Measurements from ENCODE around the gene SYNE4. TPM values are rescaled to one million over a fixed set of nuclear protein-coding genes. Genes with fewer than 3 reads are reported as not detected.

The SYNE4 gene
- total and polyA plus RNA-seq, 2 donors (not counting 1 experiment from before 2014, with no cell fraction given) = 0.12 to 0.17 TPM

DNA sequence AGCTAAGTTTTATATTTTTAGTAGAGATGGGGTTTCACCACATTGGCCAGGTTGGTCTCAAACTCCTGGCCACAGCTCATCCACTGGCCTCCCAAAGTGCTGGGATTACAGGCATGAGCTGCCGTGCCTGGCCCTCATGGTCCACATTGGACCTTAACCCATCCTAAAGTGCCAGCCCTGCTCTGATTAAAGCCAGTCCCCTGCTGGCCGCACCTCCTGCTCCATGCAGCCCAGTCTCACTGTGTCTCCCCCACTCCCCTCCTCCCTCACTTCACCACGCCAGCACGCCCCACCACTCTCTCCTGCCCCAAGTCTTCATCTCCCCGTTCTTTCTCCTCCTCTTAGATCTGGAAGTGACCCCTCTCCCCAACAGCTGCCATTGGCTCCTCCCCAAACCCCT, 30.3 kb downstream of the SYNE4 start:
- TF ChIP-seq EZH2 (IDR thresholded peaks at IDR 0.05; ENCODE audit: low read length, missing control alignments) = no peak
- TF ChIP-seq, protein P1, sequence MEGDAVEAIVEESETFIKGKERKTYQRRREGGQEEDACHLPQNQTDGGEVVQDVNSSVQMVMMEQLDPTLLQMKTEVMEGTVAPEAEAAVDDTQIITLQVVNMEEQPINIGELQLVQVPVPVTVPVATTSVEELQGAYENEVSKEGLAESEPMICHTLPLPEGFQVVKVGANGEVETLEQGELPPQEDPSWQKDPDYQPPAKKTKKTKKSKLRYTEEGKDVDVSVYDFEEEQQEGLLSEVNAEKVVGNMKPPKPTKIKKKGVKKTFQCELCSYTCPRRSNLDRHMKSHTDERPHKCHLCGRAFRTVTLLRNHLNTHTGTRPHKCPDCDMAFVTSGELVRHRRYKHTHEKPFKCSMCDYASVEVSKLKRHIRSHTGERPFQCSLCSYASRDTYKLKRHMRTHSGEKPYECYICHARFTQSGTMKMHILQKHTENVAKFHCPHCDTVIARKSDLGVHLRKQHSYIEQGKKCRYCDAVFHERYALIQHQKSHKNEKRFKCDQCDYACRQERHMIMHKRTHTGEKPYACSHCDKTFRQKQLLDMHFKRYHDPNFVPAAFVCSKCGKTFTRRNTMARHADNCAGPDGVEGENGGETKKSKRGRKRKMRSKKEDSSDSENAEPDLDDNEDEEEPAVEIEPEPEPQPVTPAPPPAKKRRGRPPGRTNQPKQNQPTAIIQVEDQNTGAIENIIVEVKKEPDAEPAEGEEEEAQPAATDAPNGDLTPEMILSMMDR (conservative IDR thresholded peaks at IDR 0.05 in 1 of 2, IDR thresholded peaks at IDR 0.05 in 1 of 2; ENCODE audit: low read depth in 1 of 2, low read length in 2 of 2) = no peak
- no peaks in the 10 kb centered on the region for H3K27me3 ChIP-seq (ENCODE audit: control insufficient read depth, insufficient read depth, low read length)

DNA sequence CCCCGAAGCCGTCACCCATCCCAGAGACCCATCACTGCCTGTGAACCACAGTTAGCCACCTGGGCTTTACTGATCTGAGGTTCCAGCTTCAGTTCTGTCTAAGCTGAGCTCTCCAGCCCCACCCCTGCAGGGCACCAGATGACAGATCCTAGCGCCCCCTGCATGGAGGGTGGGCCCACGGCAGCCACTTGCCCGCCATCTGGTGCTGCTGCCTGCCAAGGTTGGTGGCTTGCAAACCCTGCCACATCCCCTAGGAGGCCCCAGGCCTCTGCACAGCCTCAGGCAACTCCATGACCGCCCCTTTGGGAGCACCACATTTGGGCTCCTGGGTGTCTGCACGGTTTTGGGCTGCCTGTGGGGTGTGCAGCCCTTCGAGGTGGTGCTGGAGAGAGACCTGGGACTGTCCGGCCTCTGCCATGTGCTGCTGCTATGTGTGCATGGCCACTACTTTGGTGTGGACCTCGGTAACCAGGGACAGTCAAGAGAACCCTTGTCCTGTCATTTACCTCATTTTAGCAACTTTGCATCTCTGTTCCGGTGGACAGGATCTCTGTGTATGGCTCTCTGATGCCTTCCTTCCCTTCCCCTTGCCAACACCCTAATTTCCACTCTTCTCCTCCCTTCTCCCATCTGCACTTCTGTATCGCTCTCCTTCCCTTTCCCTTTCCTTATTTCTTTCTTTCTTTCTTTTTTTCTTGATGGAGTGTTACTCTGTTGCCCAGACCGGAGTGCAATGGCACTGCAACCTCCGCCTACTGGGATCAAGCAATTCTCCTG, 31.0 kb downstream of the SYNE4 start:
- Histone ChIP-seq H3K9ac (ENCODE audit: insufficient read depth, low read length) (no peak overlapping the region), H3K9me3 (ENCODE audit: control insufficient read depth, insufficient read depth, low read depth, low read length) (no peaks in the 10 kb centered on the region), H3K27me3 (ENCODE audit: control insufficient read depth, insufficient read depth, low read length) (no peaks in the 10 kb centered on the region), H3K27ac (ENCODE audit: insufficient read depth, low read length) (no peak overlapping the region), H3K4me1 (ENCODE audit: control insufficient read depth, extremely low read depth, insufficient read depth, low read length) (no peaks in the 10 kb centered on the region), H2AFZ (ENCODE audit: low read length) (no peak overlapping the region), H3K4me3 (replicated peaks in 1 of 4; ENCODE audit: control extremely low read depth in 1 of 4, insufficient read depth in 1 of 4, low read depth in 3 of 4, low read length in 4 of 4) (no peak overlapping the region), H3K4me2 (ENCODE audit: extremely low read depth, insufficient read depth, low read length) (no peak overlapping the region), H3K79me2 (ENCODE audit: control insufficient read depth, insufficient read depth, low read length) (no peaks in the 10 kb centered on the region), H4K20me1 (ENCODE audit: control insufficient read depth, extremely low read depth, insufficient read depth, low read length) (no peaks in the 10 kb centered on the region), H3K36me3 (ENCODE audit: control insufficient read depth, insufficient read depth, low read length) (no peaks in the 10 kb centered on the region)
- no peak for DNase-seq (ENCODE audit: low read depth in 2 of 2)
- TF ChIP-seq, protein P1 (conservative IDR thresholded peaks at IDR 0.05 in 1 of 2, IDR thresholded peaks at IDR 0.05 in 1 of 2; ENCODE audit: low read depth in 1 of 2, low read length in 2 of 2) = no peak
- no peak for TF ChIP-seq EZH2 (IDR thresholded peaks at IDR 0.05; ENCODE audit: low read length, missing control alignments)

More for the DNA sequence above, 30.3 kb downstream of the SYNE4 start:
- Histone ChIP-seq H3K4me2 (ENCODE audit: extremely low read depth, insufficient read depth, low read length) (no peak overlapping the region), H3K4me3 (replicated peaks in 1 of 4; ENCODE audit: control extremely low read depth in 1 of 4, insufficient read depth in 1 of 4, low read depth in 3 of 4, low read length in 4 of 4) (no peak overlapping the region), H3K36me3 (ENCODE audit: control insufficient read depth, insufficient read depth, low read length) (no peaks in the 10 kb centered on the region), H3K4me1 (ENCODE audit: control insufficient read depth, extremely low read depth, insufficient read depth, low read length) (no peaks in the 10 kb centered on the region), H3K27ac (ENCODE audit: insufficient read depth, low read length) (no peak overlapping the region), H2AFZ (ENCODE audit: low read length) (no peak overlapping the region), H3K9me3 (ENCODE audit: control insufficient read depth, insufficient read depth, low read depth, low read length) (no peaks in the 10 kb centered on the region), H3K79me2 (ENCODE audit: control insufficient read depth, insufficient read depth, low read length) (no peaks in the 10 kb centered on the region), H3K9ac (ENCODE audit: insufficient read depth, low read length) (no peak overlapping the region), H4K20me1 (ENCODE audit: control insufficient read depth, extremely low read depth, insufficient read depth, low read length) (no peaks in the 10 kb centered on the region)
- DNase-seq (ENCODE audit: low read depth in 2 of 2) = no peak

DNA sequence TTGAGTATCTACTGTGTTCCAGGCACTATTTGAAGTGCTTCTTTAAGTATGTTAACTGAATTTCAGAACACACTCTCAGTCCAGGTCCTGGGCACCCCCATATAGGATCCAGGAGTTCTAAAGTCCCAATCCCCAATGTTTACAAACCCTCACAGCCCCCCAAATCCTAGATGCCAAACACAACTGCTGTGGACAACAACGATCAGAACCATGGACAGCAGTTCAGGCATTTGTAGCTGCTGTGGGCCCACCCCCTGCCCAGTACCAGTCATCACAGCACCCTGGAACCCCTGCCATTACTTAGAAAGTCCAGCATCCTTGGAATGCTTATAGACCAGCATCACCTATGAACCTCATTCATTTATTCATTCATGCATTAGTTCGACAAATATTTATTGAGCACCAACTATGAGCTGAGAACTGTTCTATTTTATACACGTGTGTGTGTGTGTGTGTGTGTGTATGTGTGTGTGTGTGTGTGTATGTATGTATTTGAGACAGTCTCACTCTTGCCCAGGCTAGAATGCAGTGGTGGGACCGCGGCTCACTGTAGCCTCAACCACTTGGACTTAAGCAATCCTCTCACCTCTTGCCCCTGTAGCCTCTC, 32.9 kb downstream of the SYNE4 start:
- H4K20me1 ChIP-seq (ENCODE audit: control insufficient read depth, extremely low read depth, insufficient read depth, low read length) = no peaks in the 10 kb centered on the region
- peak; percentile 21 to 22 for DNase-seq (ENCODE audit: low read depth in 2 of 2)
- H3K79me2 ChIP-seq (ENCODE audit: control insufficient read depth, insufficient read depth, low read length) = no peaks in the 10 kb centered on the region
- H2AFZ ChIP-seq (ENCODE audit: low read length) = no peak overlapping the region
- H3K36me3 ChIP-seq (ENCODE audit: control insufficient read depth, insufficient read depth, low read length) = no peaks in the 10 kb centered on the region
- no peak overlapping the region for H3K4me3 ChIP-seq (replicated peaks in 1 of 4; ENCODE audit: control extremely low read depth in 1 of 4, insufficient read depth in 1 of 4, low read depth in 3 of 4, low read length in 4 of 4)
- TF ChIP-seq, protein P1 (conservative IDR thresholded peaks at IDR 0.05 in 1 of 2, IDR thresholded peaks at IDR 0.05 in 1 of 2; ENCODE audit: low read depth in 1 of 2, low read length in 2 of 2) = no peak
- TF ChIP-seq EZH2 (IDR thresholded peaks at IDR 0.05; ENCODE audit: low read length, missing control alignments) = no peak
- H3K9me3 ChIP-seq (ENCODE audit: control insufficient read depth, insufficient read depth, low read depth, low read length) = no peaks in the 10 kb centered on the region
- H3K9ac ChIP-seq (ENCODE audit: insufficient read depth, low read length) = no peak overlapping the region
- H3K4me1 ChIP-seq (ENCODE audit: control insufficient read depth, extremely low read depth, insufficient read depth, low read length) = no peaks in the 10 kb centered on the region
- no peak overlapping the region for H3K4me2 ChIP-seq (ENCODE audit: extremely low read depth, insufficient read depth, low read length)
- no peaks in the 10 kb centered on the region for H3K27me3 ChIP-seq (ENCODE audit: control insufficient read depth, insufficient read depth, low read length)
- H3K27ac ChIP-seq (ENCODE audit: insufficient read depth, low read length) = no peak overlapping the region

Data from fibroblast of lung (primary cell).